Measurements from ENCODE around the gene SSBP3.

Gene SSBP3

GRCh38 chr1:54310439-54311328 is 95.5 kb downstream of the SSBP3 start:
- Histone ChIP-seq H3K9me3 (ENCODE audit: low read depth, low read length) (no peaks in the 10 kb centered on the region), H3K9ac (ENCODE audit: insufficient read length) (no peak overlapping the region), H3K36me3 (ENCODE audit: insufficient read depth, low read length) (no peaks in the 10 kb centered on the region), H3K27ac (no peak overlapping the region), H3K4me3 (no peak overlapping the region)
- DNase-seq (ENCODE audit: low read depth, low spot score) = no peak
- TF ChIP-seq FOXP2 (optimal IDR thresholded peaks at IDR 0.05; ENCODE audit: control extremely low read depth, extremely low read length, insufficient read depth) (no peak), POLR2AphosphoS5 (IDR thresholded peaks at IDR 0.05; ENCODE audit: borderline replicate concordance, low read depth, low read length) (no peak), EZH2 (IDR thresholded peaks at IDR 0.05) (no peak)

- Histone ChIP-seq H3K9me3 (ENCODE audit: low read depth, low read length) (no peaks in the 10 kb centered on the region), H3K27ac (no peak overlapping the region), H3K36me3 (ENCODE audit: insufficient read depth, low read length) (no peaks in the 10 kb centered on the region), H3K4me3 (no peak overlapping the region), H3K9ac (ENCODE audit: insufficient read length) (no peak overlapping the region)
- TF ChIP-seq EZH2 (IDR thresholded peaks at IDR 0.05) (no peak), FOXP2 (optimal IDR thresholded peaks at IDR 0.05; ENCODE audit: control extremely low read depth, extremely low read length, insufficient read depth) (no peak), POLR2AphosphoS5 (IDR thresholded peaks at IDR 0.05; ENCODE audit: borderline replicate concordance, low read depth, low read length) (no peak)
- DNase-seq (ENCODE audit: low read depth, low spot score) = no peak
These were observed 96.4 kb downstream of the SSBP3 start for GRCh38 chr1:54309631-54310366.

DNA sequence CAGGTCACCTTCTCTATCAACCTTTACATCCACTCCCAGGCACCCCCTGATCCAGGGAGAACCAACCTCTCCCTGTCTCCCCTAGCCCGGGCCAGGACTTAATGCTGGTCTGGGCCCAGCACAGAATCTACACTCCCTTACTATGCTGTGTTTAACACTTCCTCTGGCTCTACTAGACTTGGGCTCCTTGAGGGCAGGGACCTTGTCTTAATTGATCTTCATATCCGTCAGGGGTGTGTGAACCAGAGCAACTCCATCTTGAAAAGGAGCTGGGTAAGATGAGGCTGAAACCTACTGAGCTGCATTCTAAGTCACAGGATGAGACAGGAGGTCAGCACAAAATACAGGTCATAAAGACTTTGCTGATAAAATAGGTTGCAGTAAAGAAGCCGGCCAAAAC is 98.9 kb downstream of the SSBP3 start:
- Histone ChIP-seq H3K9ac (ENCODE audit: insufficient read length) (no peak overlapping the region), H3K36me3 (ENCODE audit: insufficient read depth, low read length) (no peaks in the 10 kb centered on the region), H3K9me3 (ENCODE audit: low read depth, low read length) (no peaks in the 10 kb centered on the region), H3K4me3 (no peak overlapping the region), H3K27ac (no peak overlapping the region)
- DNase-seq (ENCODE audit: low read depth, low spot score) = no peak
- TF ChIP-seq FOXP2 (optimal IDR thresholded peaks at IDR 0.05; ENCODE audit: control extremely low read depth, extremely low read length, insufficient read depth) = no peak

GRCh38 chr1:54305906-54306514 is 100.2 kb downstream of the SSBP3 start:
- no peak overlapping the region for H3K27ac ChIP-seq

DNA sequence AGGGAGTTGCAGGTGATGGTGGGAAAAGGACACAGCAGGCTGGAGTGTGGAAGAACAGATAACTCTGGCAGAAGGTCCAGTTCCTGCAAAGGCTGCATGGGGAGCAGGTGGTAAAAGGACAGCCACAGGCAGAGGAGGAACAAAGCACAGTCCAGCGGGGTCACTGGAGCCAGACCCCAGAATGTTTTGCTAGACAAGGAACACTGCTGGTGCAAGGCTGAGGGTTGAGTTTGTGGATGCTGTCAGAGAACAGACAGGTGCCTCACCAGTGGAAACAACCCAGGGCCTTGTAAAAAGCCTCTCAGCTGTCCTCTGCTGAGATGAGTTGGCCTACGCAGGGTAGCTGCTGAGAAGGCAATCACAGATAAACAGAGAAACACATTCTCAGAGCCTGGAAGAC is 101.7 kb downstream of the SSBP3 start:
- TF ChIP-seq POLR2AphosphoS5 (IDR thresholded peaks at IDR 0.05; ENCODE audit: borderline replicate concordance, low read depth, low read length) (no peak), EZH2 (IDR thresholded peaks at IDR 0.05) (no peak), FOXP2 (optimal IDR thresholded peaks at IDR 0.05; ENCODE audit: control extremely low read depth, extremely low read length, insufficient read depth) (no peak)
- Histone ChIP-seq H3K27ac (no peak overlapping the region), H3K9me3 (ENCODE audit: low read depth, low read length) (no peaks in the 10 kb centered on the region), H3K4me3 (no peak overlapping the region), H3K36me3 (ENCODE audit: insufficient read depth, low read length) (no peaks in the 10 kb centered on the region), H3K9ac (ENCODE audit: insufficient read length) (no peak overlapping the region)
- DNase-seq (ENCODE audit: low read depth, low spot score) = no peak

More at GRCh38 chr1:54305906-54306514, 100.2 kb downstream of the SSBP3 start:
- H3K4me3 ChIP-seq = no peak overlapping the region
- no peak for TF ChIP-seq EZH2 (IDR thresholded peaks at IDR 0.05)
- no peak for TF ChIP-seq FOXP2 (optimal IDR thresholded peaks at IDR 0.05; ENCODE audit: control extremely low read depth, extremely low read length, insufficient read depth)
- no peak for TF ChIP-seq POLR2AphosphoS5 (IDR thresholded peaks at IDR 0.05; ENCODE audit: borderline replicate concordance, low read depth, low read length)
- H3K36me3 ChIP-seq (ENCODE audit: insufficient read depth, low read length) = no peaks in the 10 kb centered on the region
- no peak for DNase-seq (ENCODE audit: low read depth, low spot score)
- H3K9me3 ChIP-seq (ENCODE audit: low read depth, low read length) = no peaks in the 10 kb centered on the region
- no peak overlapping the region for H3K9ac ChIP-seq (ENCODE audit: insufficient read length)

DNA sequence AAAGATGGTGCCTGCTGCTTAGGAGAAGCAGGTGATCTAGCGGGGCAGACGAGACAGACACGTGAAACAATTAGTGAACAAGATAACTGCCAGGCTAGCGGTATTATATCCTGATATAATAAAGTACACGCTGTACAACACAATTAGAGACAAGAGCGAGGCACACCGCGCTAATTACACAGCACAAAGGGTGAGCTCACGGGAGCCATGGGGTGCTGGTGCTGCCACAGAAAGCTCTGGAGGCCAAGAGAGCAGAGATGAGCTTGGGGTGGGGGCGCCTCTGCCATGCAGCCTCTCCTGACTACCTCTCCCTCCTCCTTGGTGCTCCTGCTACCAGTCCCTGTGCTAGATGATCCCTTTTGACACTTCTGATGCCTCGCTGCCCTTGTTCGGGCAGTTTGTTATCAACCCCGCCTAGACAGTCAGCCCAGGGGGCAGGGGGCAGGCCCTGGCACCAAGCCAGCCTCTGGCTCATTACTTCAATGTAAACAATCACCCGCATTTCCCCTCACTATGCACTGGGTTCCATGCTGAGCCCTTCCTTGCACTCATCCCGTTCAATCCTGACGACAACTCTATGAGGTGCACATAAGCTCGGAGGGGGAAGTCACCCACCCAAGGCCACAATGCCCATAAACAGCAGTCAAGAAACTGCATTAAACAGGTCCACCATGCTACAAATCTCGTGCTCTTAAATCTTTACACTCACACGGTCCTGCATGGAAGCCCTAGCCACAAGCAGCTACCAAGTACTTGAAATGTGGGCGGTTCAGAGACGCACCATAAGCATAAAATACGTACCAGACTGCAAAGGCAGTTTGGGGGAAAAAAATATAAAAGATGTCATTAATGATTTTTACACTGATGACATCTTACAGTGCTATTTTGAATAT is 103.0 kb downstream of the SSBP3 start:
- Histone ChIP-seq H3K36me3 (ENCODE audit: insufficient read depth, low read length) (no peaks in the 10 kb centered on the region), H3K9me3 (ENCODE audit: low read depth, low read length) (no peaks in the 10 kb centered on the region), H3K4me3 (no peak overlapping the region), H3K27ac (no peak overlapping the region), H3K9ac (ENCODE audit: insufficient read length) (no peak overlapping the region)
- TF ChIP-seq FOXP2 (optimal IDR thresholded peaks at IDR 0.05; ENCODE audit: control extremely low read depth, extremely low read length, insufficient read depth) = no peak
- TF ChIP-seq POLR2AphosphoS5 (IDR thresholded peaks at IDR 0.05; ENCODE audit: borderline replicate concordance, low read depth, low read length) = 0 out of 2 replicates have a peak, but pooled peaks have one; percentile 10
- DNase-seq (ENCODE audit: low read depth, low spot score) = no peak

DNA sequence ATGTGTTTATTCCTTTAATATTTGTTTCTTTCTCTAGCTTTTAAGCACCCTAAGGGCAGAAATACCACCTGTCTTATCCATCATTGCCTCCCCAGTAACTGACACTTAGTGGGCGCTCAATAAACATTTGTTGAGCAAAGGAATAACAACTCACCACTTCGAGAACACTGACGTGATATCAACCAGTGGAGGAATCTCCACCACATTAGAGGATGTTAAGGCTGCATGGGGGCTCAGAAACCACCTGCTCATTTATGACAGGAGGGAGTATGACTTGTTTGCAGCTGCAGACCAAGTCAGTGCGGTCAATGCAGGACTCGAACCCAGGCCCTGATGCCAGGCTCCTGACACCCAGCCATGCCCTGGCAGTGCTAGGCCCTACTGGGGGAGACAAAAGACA is 103.6 kb downstream of the SSBP3 start:
- no peaks in the 10 kb centered on the region for H3K36me3 ChIP-seq (ENCODE audit: insufficient read depth, low read length)
- TF ChIP-seq FOXP2 (optimal IDR thresholded peaks at IDR 0.05; ENCODE audit: control extremely low read depth, extremely low read length, insufficient read depth) = no peak
- TF ChIP-seq POLR2AphosphoS5 (IDR thresholded peaks at IDR 0.05; ENCODE audit: borderline replicate concordance, low read depth, low read length) = no peak
- no peak for TF ChIP-seq EZH2 (IDR thresholded peaks at IDR 0.05)
- H3K9ac ChIP-seq (ENCODE audit: insufficient read length) = no peak overlapping the region
- no peak overlapping the region for H3K27ac ChIP-seq
- no peak overlapping the region for H3K4me3 ChIP-seq
- DNase-seq (ENCODE audit: low read depth, low spot score) = no peak
- no peaks in the 10 kb centered on the region for H3K9me3 ChIP-seq (ENCODE audit: low read depth, low read length)
